GM19395 (cell line): ENCODE results near the gene LRRC4B.

Experiments used
- ATAC-seq: cut with Tn5 transposase; IDR thresholded peaks from one replicate; pipeline ENCODE4 v1.9.1; 2021; ENCODE audit warnings: mild to moderate bottlenecking, moderate library complexity; ENCODE audit not compliant: unreplicated experiment

The LRRC4B gene

GRCh38 chr19:50573741-50574461, 5.7 kb upstream of the LRRC4B start:
- no peak for ATAC-seq

- ATAC-seq: no peak
Observed at GRCh38 chr19:50570997-50571396, 2.8 kb upstream of the LRRC4B start.

- no peak for ATAC-seq
Observed at GRCh38 chr19:50569938-50570540, 1.8 kb upstream of the LRRC4B start.

GRCh38 chr19:50568728-50569698, 778 bp upstream of the LRRC4B start:
- no peak for ATAC-seq

GRCh38 chr19:50567052-50567841, 988 bp downstream of the LRRC4B start:
- ATAC-seq: no peak

GRCh38 chr19:50565984-50566903, 2.0 kb downstream of the LRRC4B start:
- ATAC-seq: no peak

GRCh38 chr19:50564229-50565105, 3.8 kb downstream of the LRRC4B start:
- no peak for ATAC-seq

- ATAC-seq: no peak
Observed at GRCh38 chr19:50563597-50563996, 4.6 kb downstream of the LRRC4B start.

GRCh38 chr19:50562996-50563395, 5.2 kb downstream of the LRRC4B start:
- ATAC-seq: no peak

- ATAC-seq: no peak
Observed at GRCh38 chr19:50562329-50562728, 5.9 kb downstream of the LRRC4B start.

- no peak for ATAC-seq
Observed at GRCh38 chr19:50559636-50560035, 8.6 kb downstream of the LRRC4B start.

GRCh38 chr19:50558449-50558848, 9.8 kb downstream of the LRRC4B start:
- no peak for ATAC-seq

GRCh38 chr19:50558039-50558438, 10.2 kb downstream of the LRRC4B start:
- ATAC-seq: no peak

- no peak for ATAC-seq
Observed at GRCh38 chr19:50557009-50557613, 11.1 kb downstream of the LRRC4B start.

- ATAC-seq: no peak
Observed at GRCh38 chr19:50556282-50557008, 11.8 kb downstream of the LRRC4B start.

- no peak for ATAC-seq
Observed at GRCh38 chr19:50555450-50556281, 12.6 kb downstream of the LRRC4B start.

GRCh38 chr19:50555033-50555432, 13.2 kb downstream of the LRRC4B start:
- ATAC-seq: no peak
